Transverse colon (tissue), 4 donors: ENCODE data around the gene RAI2. TPM values are rescaled to one million over a fixed set of nuclear protein-coding genes. Genes with fewer than 3 reads are reported as not detected.

Experiments used
- DNase-seq: peaks from one replicate; pipeline ENCODE4 v3.0.0-alpha.2; 2019
- H3K27ac ChIP-seq, 4 donors: fragments of 200-600 bp; sonication (generic); 2 replicates each; pipeline ENCODE4 v1.5.1; 2016 to 2018; ENCODE audit warnings: inconsistent platforms in 4 of 4
- H3K27me3 ChIP-seq: fragments of 200-600 bp; sonication (generic); 2 replicates; pipeline ENCODE4 v1.5.1; 2017; ENCODE audit warnings: inconsistent platforms
- H3K36me3 ChIP-seq, 4 donors: fragments of 200-600 bp; sonication (generic); 2 replicates each; pipeline ENCODE4 v1.5.1; 2017 to 2019; ENCODE audit warnings: inconsistent platforms in 4 of 4
- H3K4me1 ChIP-seq, 4 donors: fragments of 200-600 bp; sonication (generic); 2 replicates each; pipeline ENCODE4 v1.5.1; 2017 to 2020; ENCODE audit warnings: inconsistent platforms in 4 of 4
- H3K4me3 ChIP-seq, 4 donors: fragments of 200-600 bp; sonication (generic); 1 replicate in 1 of 4; 2 replicates in 3 of 4; pipeline versions ENCODE4 v1.5.1 to v1.6.1; 2017 to 2019; ENCODE audit warnings: inconsistent platforms in 4 of 4
- H3K9me3 ChIP-seq, 2 donors: fragments of 200-600 bp; sonication (generic); 2 replicates each; pipeline ENCODE4 v1.5.1; 2017 to 2019; ENCODE audit warnings: inconsistent platforms in 2 of 2
- EP300 ChIP-seq: sonication (generic); formaldehyde crosslinking; IDR thresholded peaks from one replicate; pipeline ENCODE4 v1.6.1; 2017; ENCODE audit warnings: antibody characterized with exemption, low read depth
- POLR2A ChIP-seq: fragments of 450-650 bp; IDR thresholded peaks from one replicate; pipeline ENCODE4 v1.6.1; 2016; ENCODE audit warnings: antibody characterized with exemption, mild to moderate bottlenecking, moderate library complexity
- POLR2AphosphoS5 ChIP-seq, 3 donors: sonication (generic); formaldehyde crosslinking; IDR thresholded peaks; one replicate each; pipeline ENCODE4 v1.6.1; 2016; ENCODE audit warnings: antibody characterized with exemption in 3 of 3
- WGBS, 2 donors: methylation state at CpG; one replicate each; pipeline ENCODE4 v1.1.5; 2018; ENCODE audit warnings: low coverage in 1 of 2; 5-methylcytosine and 5-hydroxymethylcytosine counted together
- in situ Hi-C, 4 donors: fragments of 200-750 bp; cut with MboI; loops; one replicate each; pipeline versions ENCODE4 v1.15.0 to v1.15.1; 2017; ENCODE audit warnings: low sequenced_read_pairs in 3 of 4, low pct_ligation_motif_present in 1 of 4, low pct_unique_long_range_greater_than_20kb in 1 of 4
- intact Hi-C: fragments of 100-400 bp; cut with DNase I; formaldehyde crosslinking; loops from one replicate; pipeline ENCODE4 v1.15.1; 2023; ENCODE audit warnings: low total_unique reads
- total RNA-seq, 4 donors: library from RNA; depleted of rRNA; stranded (reverse); fragments of >200 nt; gene quantifications; one replicate each; pipeline ENCODE4 v1.1.0, GENCODE V29; 2016
- TF ChIP-seq, protein P1 (sequence below), 5 experiments: fragments of 200-600 bp in 3 of 5; fragments of 450-650 bp in 2 of 5; sonication (generic) in 3 of 5; IDR thresholded peaks; 1 replicate in 2 of 5; 2 replicates in 3 of 5; pipeline ENCODE4 v1.5.1; 2016 to 2017; ENCODE audit warnings: antibody characterized with exemption in 5 of 5, inconsistent platforms in 3 of 5, mild to moderate bottlenecking in 2 of 5, moderate library complexity in 1 of 5

The RAI2 gene
- total RNA-seq, 4 donors from 2014 or later, result 4.0 to 16.5 (median 11.0) TPM

DNA sequence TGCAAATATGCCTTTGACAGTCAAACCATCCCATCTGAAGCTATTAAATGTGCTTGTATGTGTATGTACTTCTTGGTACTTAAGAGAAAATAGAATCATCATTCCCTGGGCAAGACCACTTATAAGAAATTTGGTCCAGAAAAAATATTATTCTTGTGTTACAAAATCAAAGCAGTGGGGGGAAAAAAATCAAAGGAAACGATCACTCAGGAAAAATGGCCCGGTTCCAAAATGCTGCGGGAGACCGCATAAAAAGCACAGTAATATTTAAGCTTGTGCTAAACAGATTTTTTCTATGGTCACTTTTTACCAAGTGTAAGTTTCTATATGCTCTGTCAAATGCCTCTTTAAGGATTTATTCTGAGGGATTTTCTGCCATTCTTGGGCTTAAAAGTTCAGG lies 36.1 kb downstream of the RAI2 start:
- no peak for DNase-seq
- H3K27ac ChIP-seq, result no peak overlapping the region
- peaks cover 0 to 7% (median 0%) of the 10 kb centered on the region in 4 donors for H3K4me1 ChIP-seq
- no peak overlapping the region for H3K4me3 ChIP-seq
- no peaks in the 10 kb centered on the region for H3K27me3 ChIP-seq
- WGBS, 2 donors, result 79 to 81% methylated on average over 2 to 4 of the region's 4 CpGs
- H3K36me3 ChIP-seq, result no peaks in the 10 kb centered on the region
- intact Hi-C loops, result no loop called here
- in situ Hi-C loops, result loop anchor here in 1 of 4 donors (10.0 kb wide), 1 partner anchor 60 kb away; no protein-coding TSS in a partner anchor
- TF ChIP-seq POLR2AphosphoS5 (IDR thresholded peaks at IDR 0.05), result no peak
- H3K9me3 ChIP-seq, result no peaks in the 10 kb centered on the region

DNA sequence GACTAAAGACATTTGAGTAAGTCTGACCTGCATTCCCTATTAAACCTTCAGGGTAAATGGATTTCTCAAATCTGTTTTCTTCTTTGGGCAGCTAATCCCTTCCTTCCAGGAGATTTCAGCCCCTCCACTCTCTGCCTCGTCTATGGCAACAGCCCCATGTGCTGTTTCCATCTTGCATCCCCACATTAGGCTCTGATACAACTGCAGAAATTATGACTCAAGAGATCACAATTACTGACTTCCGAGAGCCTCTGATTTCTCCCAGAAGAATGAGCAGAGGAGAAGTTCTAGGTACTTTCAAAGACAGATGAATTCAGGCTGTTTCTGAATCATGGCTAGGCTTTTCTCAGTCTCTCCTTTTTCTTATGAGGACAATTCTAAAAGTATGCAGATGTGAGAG lies 38.7 kb downstream of the RAI2 start:
- intact Hi-C loops (no loop called here), in situ Hi-C loops (loop anchor here in 1 of 4 donors (10.0 kb wide), 1 partner anchor 58 kb away; no protein-coding TSS in a partner anchor)
- Histone ChIP-seq H3K27me3 (no peaks in the 10 kb centered on the region), H3K36me3 (no peaks in the 10 kb centered on the region), H3K4me1 (peaks cover 0 to 5% (median 0%) of the 10 kb centered on the region in 4 donors), H3K9me3 (no peaks in the 10 kb centered on the region), H3K27ac (no peak overlapping the region), H3K4me3 (no peak overlapping the region)
- 51% methylated on average over 2 of the region's 2 CpGs; no CpG with 5 or more reads in 1 of the 2 donors for WGBS, 2 donors
- TF ChIP-seq EP300 (no peak), POLR2AphosphoS5 (IDR thresholded peaks at IDR 0.05) (no peak), POLR2A (no peak)
- TF ChIP-seq, protein P1, sequence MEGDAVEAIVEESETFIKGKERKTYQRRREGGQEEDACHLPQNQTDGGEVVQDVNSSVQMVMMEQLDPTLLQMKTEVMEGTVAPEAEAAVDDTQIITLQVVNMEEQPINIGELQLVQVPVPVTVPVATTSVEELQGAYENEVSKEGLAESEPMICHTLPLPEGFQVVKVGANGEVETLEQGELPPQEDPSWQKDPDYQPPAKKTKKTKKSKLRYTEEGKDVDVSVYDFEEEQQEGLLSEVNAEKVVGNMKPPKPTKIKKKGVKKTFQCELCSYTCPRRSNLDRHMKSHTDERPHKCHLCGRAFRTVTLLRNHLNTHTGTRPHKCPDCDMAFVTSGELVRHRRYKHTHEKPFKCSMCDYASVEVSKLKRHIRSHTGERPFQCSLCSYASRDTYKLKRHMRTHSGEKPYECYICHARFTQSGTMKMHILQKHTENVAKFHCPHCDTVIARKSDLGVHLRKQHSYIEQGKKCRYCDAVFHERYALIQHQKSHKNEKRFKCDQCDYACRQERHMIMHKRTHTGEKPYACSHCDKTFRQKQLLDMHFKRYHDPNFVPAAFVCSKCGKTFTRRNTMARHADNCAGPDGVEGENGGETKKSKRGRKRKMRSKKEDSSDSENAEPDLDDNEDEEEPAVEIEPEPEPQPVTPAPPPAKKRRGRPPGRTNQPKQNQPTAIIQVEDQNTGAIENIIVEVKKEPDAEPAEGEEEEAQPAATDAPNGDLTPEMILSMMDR (IDR thresholded peaks at IDR 0.05), result no peak
- no peak for DNase-seq

GRCh38 chrX:17820100-17820499 lies 41.0 kb downstream of the RAI2 start:
- H3K36me3 ChIP-seq, result no peaks in the 10 kb centered on the region
- 46% methylated on average over 3 of the region's 3 CpGs; no CpG with 5 or more reads in 1 of the 2 donors for WGBS, 2 donors
- DNase-seq, result no peak
- no peaks in the 10 kb centered on the region for H3K4me1 ChIP-seq
- intact Hi-C loops (no loop called here), in situ Hi-C loops (loop anchor here in 1 of 4 donors (10.0 kb wide), 1 partner anchor 55 kb away; no protein-coding TSS in a partner anchor)
- no peaks in the 10 kb centered on the region for H3K27me3 ChIP-seq
- TF ChIP-seq POLR2AphosphoS5 (IDR thresholded peaks at IDR 0.05) (no peak), POLR2A (no peak), EP300 (no peak)
- TF ChIP-seq, protein P1 (IDR thresholded peaks at IDR 0.05), result no peak
- H3K4me3 ChIP-seq, result no peak overlapping the region
- no peak overlapping the region for H3K27ac ChIP-seq
- no peaks in the 10 kb centered on the region for H3K9me3 ChIP-seq

DNA sequence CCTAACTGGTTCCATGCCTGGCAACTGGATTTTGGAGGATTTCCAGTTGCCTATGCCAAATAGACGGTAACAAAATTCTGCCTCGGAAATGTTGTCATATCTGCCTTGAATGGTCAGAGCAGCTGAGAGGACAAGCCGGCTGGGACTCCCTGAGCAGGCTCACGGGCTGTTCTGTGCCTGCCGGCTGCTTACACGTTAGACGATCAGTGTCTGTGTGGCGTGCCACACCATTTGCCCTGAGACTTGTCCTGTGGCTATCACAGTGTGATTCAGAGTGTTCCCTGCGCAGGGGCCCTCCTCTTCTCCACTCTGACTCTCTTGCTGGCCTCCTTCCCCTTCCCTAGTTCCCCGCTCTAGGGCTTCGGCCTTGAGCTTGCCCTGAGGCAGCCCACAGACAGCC lies 42.4 kb downstream of the RAI2 start:
- WGBS, 2 donors, result 84% methylated on average over 11 of the region's 11 CpGs; no CpG with 5 or more reads in 1 of the 2 donors
- no peak for TF ChIP-seq POLR2A
- no peak for TF ChIP-seq EP300
- no peak for TF ChIP-seq POLR2AphosphoS5 (IDR thresholded peaks at IDR 0.05)
- TF ChIP-seq, protein P1 (IDR thresholded peaks at IDR 0.05), result no peak
- H3K4me1 ChIP-seq, result peaks cover 0 to 4% (median 0%) of the 10 kb centered on the region in 4 donors
- intact Hi-C loops (no loop called here), in situ Hi-C loops (no loop called here)
- H3K27ac ChIP-seq, result no peak overlapping the region
- H3K36me3 ChIP-seq, result no peaks in the 10 kb centered on the region
- H3K27me3 ChIP-seq, result no peaks in the 10 kb centered on the region
- no peaks in the 10 kb centered on the region for H3K9me3 ChIP-seq
- no peak overlapping the region for H3K4me3 ChIP-seq
- no peak for DNase-seq

GRCh38 chrX:17817251-17817650 lies 43.8 kb downstream of the RAI2 start:
- Histone ChIP-seq H3K4me3 (no peak overlapping the region), H3K9me3 (no peaks in the 10 kb centered on the region), H3K4me1 (peaks cover 0 to 13% (median 0%) of the 10 kb centered on the region in 4 donors), H3K27ac (no peak overlapping the region), H3K27me3 (no peaks in the 10 kb centered on the region), H3K36me3 (no peaks in the 10 kb centered on the region)
- WGBS, 2 donors, result 44% methylated on average over 1 of the region's 1 CpG; no CpG with 5 or more reads in 1 of the 2 donors
- intact Hi-C loops, result no loop called here
- no peak for DNase-seq
- TF ChIP-seq POLR2AphosphoS5 (IDR thresholded peaks at IDR 0.05), result no peak
- TF ChIP-seq, protein P1 (IDR thresholded peaks at IDR 0.05), result no peak
- TF ChIP-seq POLR2A, result no peak
- in situ Hi-C loops, result no loop called here
